HUES6 (cell line): ENCODE results near the gene IQCF6.

Source experiments
- H3K27ac ChIP-seq: 2 replicates; pipeline ENCODE4 v1.7.0; 2013; ENCODE audit warnings: low read depth, mild to moderate bottlenecking, low read length, inconsistent platforms
- H3K27me3 ChIP-seq: 2 replicates; pipeline ENCODE4 v1.6.1; 2013; ENCODE audit warnings: low read length; ENCODE audit not compliant: control insufficient read depth, insufficient read depth
- H3K36me3 ChIP-seq: 2 replicates; pipeline ENCODE4 v1.6.1; 2013; ENCODE audit warnings: low read length; ENCODE audit not compliant: control insufficient read depth, insufficient read depth
- H3K4me1 ChIP-seq: 2 replicates; pipeline ENCODE4 v1.6.1; 2013; ENCODE audit warnings: low read length; ENCODE audit not compliant: control insufficient read depth, insufficient read depth
- H3K4me3 ChIP-seq: 2 replicates; pipeline ENCODE4 v1.5.1; 2013; ENCODE audit warnings: low read depth, low read length
- H3K9ac ChIP-seq: one replicate; pipeline ENCODE4 v1.6.1; 2013; ENCODE audit warnings: mild to moderate bottlenecking, low read length
- H3K9me3 ChIP-seq: 2 replicates; pipeline ENCODE4 v1.6.1; 2013; ENCODE audit warnings: low read depth, low read length; ENCODE audit not compliant: control insufficient read depth, insufficient read depth

The IQCF6 gene

DNA sequence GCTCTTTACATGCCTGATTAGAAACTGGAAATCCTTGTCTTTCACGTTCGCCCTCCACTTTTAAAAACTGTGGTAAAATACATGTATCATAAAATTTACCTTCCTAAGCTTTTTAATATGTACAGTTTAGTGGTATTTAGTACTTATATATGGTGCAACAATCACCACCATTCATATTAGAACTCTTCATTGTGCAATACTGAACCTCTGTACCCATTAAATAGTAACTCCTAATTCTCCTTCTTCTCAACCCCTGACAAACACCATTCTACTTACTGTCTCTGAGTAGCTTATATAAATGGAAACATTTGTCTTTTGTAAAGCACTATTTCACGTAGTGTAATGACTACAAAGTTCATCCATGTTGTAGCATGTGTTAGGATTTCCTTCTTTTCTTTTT is 44.0 kb downstream of the IQCF6 start:
- no peaks in the 10 kb centered on the region for H3K27me3 ChIP-seq
- peaks cover 10% of the 10 kb centered on the region; the same call in 1 of the 2 replicates for H3K4me1 ChIP-seq
- no peak overlapping the region for H3K9ac ChIP-seq
- H3K9me3 ChIP-seq: no peaks in the 10 kb centered on the region
- H3K4me3 ChIP-seq: no peak overlapping the region
- no peaks in the 10 kb centered on the region for H3K36me3 ChIP-seq
- H3K27ac ChIP-seq: no peak overlapping the region

- Histone ChIP-seq H3K9me3 (no peaks in the 10 kb centered on the region), H3K9ac (no peak overlapping the region), H3K27ac (no peak overlapping the region), H3K4me1 (peaks cover 10% of the 10 kb centered on the region; the same call in 1 of the 2 replicates), H3K4me3 (no peak overlapping the region), H3K36me3 (no peaks in the 10 kb centered on the region), H3K27me3 (no peaks in the 10 kb centered on the region)
Observed at GRCh38 chr3:51734572-51734907, 44.5 kb downstream of the IQCF6 start.

GRCh38 chr3:51733859-51734571 is 45.0 kb downstream of the IQCF6 start:
- Histone ChIP-seq H3K27me3 (no peaks in the 10 kb centered on the region), H3K36me3 (no peaks in the 10 kb centered on the region), H3K9ac (no peak overlapping the region), H3K4me1 (peaks cover 10% of the 10 kb centered on the region; the same call in 1 of the 2 replicates), H3K4me3 (no peak overlapping the region), H3K9me3 (no peaks in the 10 kb centered on the region), H3K27ac (no peak overlapping the region)

GRCh38 chr3:51729042-51729633 is 49.9 kb downstream of the IQCF6 start:
- Histone ChIP-seq H3K9me3 (no peaks in the 10 kb centered on the region), H3K36me3 (no peaks in the 10 kb centered on the region), H3K27me3 (no peaks in the 10 kb centered on the region), H3K4me3 (no peak overlapping the region), H3K27ac (no peak overlapping the region), H3K9ac (no peak overlapping the region), H3K4me1 (0 out of 2 replicates have a peak, but pooled peaks cover under 1% of the 10 kb centered on the region)
